Measurements from ENCODE around the gene EPS8L3. TPM values are rescaled to one million over a fixed set of nuclear protein-coding genes. Genes with fewer than 3 reads are reported as not detected.

The EPS8L3 gene
- total and polyA plus RNA-seq, 9 of the 15 experiments (the other 6 are each of a cell fraction or from before 2014, with no cell fraction given): 0.09 to 0.42 (median 0.14) TPM; not detected in 5

GRCh38 chr1:109725510-109725909, 38.2 kb downstream of the EPS8L3 start (continued):
- TF ChIP-seq ZNF644 (tag; IDR thresholded peaks at IDR 0.05; ENCODE audit: low read depth) (0 out of 2 replicates have a peak, but pooled peaks have one; percentile 41), TGIF2 (CRISPR knock-in tag; IDR thresholded peaks at IDR 0.05) (no peak), EHMT2 (IDR thresholded peaks at IDR 0.05) (peak; percentile 46), ZZZ3 (IDR thresholded peaks at IDR 0.05) (no peak), PML (IDR thresholded peaks at IDR 0.05; ENCODE audit: low read length) (peak; percentile 71), RBM15 (IDR thresholded peaks at IDR 0.05; ENCODE audit: insufficient read depth, low read length) (no peak), BACH1 (tag; IDR thresholded peaks at IDR 0.05) (no peak), RNF219 (CRISPR knock-in tag; IDR thresholded peaks at IDR 0.05) (no peak), TEAD1 (CRISPR knock-in tag; IDR thresholded peaks at IDR 0.05) (peak in 1 of 2 experiments; percentile 76; a peak in 1 of 4 replicates), THAP12 (CRISPR knock-in tag; IDR thresholded peaks at IDR 0.05) (no peak), KDM1A (IDR thresholded peaks at IDR 0.05) (peak; percentile 56 to 82), CBFA2T2 (conservative IDR thresholded peaks at IDR 0.05) (peak; percentile 95), CBX1 (IDR thresholded peaks at IDR 0.05; ENCODE audit: low read depth) (no peak), ARNT (IDR thresholded peaks at IDR 0.05) (peak in 1 of 2 experiments; percentile 70; a peak in 1 of 4 replicates), EWSR1 (IDR thresholded peaks at IDR 0.05; ENCODE audit: borderline replicate concordance, low read depth, partially characterized antibody) (no peak), STAT5A (IDR thresholded peaks at IDR 0.05; ENCODE audit: borderline replicate concordance, low read length) (peak; percentile 75), ZBTB7A (IDR thresholded peaks at IDR 0.05; ENCODE audit: borderline replicate concordance, control insufficient read depth, low read depth, low read length) (no peak), FUS (optimal IDR thresholded peaks at IDR 0.05; ENCODE audit: low read depth, low read length) (no peak), NCOA6 (IDR thresholded peaks at IDR 0.05) (no peak), FOXM1 (IDR thresholded peaks at IDR 0.05; ENCODE audit: low read depth) (peak; percentile 90), FOXM1 (CRISPR knock-in tag; IDR thresholded peaks at IDR 0.05; ENCODE audit: low read depth) (no peak), ZNF311 (CRISPR knock-in tag; IDR thresholded peaks at IDR 0.05) (no peak), BHLHE40 (IDR thresholded peaks at IDR 0.05; ENCODE audit: low read length) (peak; percentile 71), ZEB2 (IDR thresholded peaks at IDR 0.05) (peak; percentile 84), TBL1XR1 (IDR thresholded peaks at IDR 0.05; ENCODE audit: low read length in 2 of 2) (peak in 1 of 2 experiments; percentile 54; a peak in 1 of 4 replicates), CEBPG (CRISPR knock-in tag; IDR thresholded peaks at IDR 0.05) (no peak), CEBPG (tag; conservative IDR thresholded peaks at IDR 0.05 in 1 of 2, IDR thresholded peaks at IDR 0.05 in 1 of 2) (no peak), DDX20 (tag; IDR thresholded peaks at IDR 0.05; ENCODE audit: low read depth) (no peak), MBD2 (IDR thresholded peaks at IDR 0.05; ENCODE audit: borderline replicate concordance, low read depth) (peak; percentile 28; the same call in 1 of the 2 replicates)
